Measurements from ENCODE around the gene RBM18. TPM values are rescaled to one million over a fixed set of nuclear protein-coding genes. Genes with fewer than 3 reads are reported as not detected.

RBM18 gene
- total RNA-seq, 4 donors from 2014 or later: 8.1 to 18.8 (median 10.1) TPM

DNA sequence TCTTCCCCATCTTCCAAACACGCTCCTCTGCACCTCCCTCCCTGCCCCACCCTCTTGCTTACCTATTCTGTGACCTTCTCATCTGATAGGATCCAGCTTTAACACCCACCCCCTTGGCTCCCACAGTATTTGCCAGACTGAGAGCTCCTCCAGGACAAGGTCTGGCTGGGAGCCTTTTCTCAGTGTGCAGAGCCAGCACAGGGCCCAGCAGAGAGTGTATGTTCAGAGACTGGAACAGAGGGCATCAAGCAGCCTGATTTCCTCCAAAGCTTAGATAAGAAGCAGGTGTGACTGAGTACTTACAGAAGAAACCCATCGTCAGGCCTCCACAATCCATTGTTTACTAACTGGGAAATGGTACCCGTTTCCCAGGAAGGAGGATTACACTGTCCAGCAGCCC, 62.5 kb downstream of the RBM18 start:
- TF ChIP-seq, protein P1, sequence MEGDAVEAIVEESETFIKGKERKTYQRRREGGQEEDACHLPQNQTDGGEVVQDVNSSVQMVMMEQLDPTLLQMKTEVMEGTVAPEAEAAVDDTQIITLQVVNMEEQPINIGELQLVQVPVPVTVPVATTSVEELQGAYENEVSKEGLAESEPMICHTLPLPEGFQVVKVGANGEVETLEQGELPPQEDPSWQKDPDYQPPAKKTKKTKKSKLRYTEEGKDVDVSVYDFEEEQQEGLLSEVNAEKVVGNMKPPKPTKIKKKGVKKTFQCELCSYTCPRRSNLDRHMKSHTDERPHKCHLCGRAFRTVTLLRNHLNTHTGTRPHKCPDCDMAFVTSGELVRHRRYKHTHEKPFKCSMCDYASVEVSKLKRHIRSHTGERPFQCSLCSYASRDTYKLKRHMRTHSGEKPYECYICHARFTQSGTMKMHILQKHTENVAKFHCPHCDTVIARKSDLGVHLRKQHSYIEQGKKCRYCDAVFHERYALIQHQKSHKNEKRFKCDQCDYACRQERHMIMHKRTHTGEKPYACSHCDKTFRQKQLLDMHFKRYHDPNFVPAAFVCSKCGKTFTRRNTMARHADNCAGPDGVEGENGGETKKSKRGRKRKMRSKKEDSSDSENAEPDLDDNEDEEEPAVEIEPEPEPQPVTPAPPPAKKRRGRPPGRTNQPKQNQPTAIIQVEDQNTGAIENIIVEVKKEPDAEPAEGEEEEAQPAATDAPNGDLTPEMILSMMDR (IDR thresholded peaks at IDR 0.05; ENCODE audit: low read depth): no peak

DNA sequence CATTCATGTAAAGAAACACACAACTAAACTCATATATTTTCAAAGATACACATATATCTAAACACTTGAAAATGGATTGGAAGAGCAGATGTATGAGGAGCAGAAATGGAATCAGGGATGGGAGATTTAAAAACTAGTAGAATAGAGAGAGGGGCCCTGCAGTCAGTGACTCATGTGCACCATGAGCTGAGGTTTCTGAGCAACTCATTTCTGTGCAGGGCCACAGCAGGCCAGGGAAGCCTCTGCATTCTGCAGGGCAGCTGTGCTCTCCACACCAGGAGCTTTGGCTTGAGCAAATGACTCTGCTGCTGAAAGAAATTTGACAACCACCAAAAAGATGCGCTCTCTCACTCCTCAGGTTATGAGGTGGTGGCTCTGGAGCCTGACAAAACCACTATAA, 63.0 kb downstream of the RBM18 start:
- TF ChIP-seq, protein P1 (IDR thresholded peaks at IDR 0.05; ENCODE audit: low read depth): no peak

DNA sequence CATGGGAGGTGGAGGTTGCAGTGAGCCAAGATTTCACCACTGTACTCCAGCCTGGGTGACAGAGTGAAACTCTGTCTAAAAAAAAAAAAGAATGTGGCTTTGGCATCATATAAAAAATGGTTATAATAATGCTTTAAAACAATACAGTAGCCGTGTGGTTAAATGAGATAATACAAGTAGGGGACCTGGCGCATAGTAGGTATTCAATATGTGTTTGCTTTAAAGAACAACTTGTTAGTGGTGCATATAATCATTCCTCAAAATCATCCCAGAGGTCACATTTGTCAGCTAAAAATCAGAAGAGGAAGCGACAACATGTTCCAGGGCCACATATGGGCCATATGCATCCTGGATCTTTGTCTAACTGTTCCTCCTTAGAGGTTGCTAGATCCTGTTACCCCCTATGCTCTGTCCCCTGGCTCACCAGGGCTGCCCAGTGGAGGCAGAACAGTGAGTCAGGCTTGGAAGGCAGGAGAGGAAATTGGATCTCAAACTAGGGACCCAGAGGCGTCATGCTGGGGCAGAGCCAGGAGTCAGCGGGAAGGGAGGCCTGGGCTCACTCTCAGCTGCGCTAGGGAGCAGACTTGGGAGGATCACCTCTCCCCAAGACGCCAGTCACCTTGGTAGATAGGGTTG, 63.6 kb downstream of the RBM18 start:
- TF ChIP-seq, protein P1 (IDR thresholded peaks at IDR 0.05; ENCODE audit: low read depth): no peak

GRCh38 chr9:122197882-122198281, 66.8 kb downstream of the RBM18 start:
- TF ChIP-seq, protein P1 (IDR thresholded peaks at IDR 0.05; ENCODE audit: low read depth): no peak

GRCh38 chr9:122197426-122197825, 67.2 kb downstream of the RBM18 start:
- TF ChIP-seq, protein P1 (IDR thresholded peaks at IDR 0.05; ENCODE audit: low read depth): no peak

DNA sequence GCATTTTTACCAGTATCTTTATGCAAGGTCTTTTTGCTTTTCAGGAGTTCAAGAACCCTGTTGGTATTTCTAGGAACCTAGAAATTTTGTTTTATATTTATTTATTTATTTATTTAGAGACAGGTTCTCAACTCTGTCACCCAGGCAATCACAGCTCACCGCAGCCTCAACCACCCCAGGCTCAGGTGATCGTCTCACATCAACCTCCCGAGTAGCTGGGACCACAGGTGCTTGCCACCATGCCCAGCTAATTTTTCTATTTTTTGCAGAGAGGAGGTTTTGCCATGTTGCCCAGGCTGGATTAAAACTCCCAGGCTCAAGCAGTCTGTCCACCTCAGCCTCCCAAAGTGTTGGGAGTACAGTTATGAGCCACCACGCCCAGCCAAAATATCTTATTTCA, 68.8 kb downstream of the RBM18 start:
- TF ChIP-seq, protein P1 (IDR thresholded peaks at IDR 0.05; ENCODE audit: low read depth): no peak

GRCh38 chr9:122193651-122194050, 71.0 kb downstream of the RBM18 start:
- TF ChIP-seq, protein P1 (IDR thresholded peaks at IDR 0.05; ENCODE audit: low read depth): no peak
